HFFc6 (cell line): ENCODE data around the gene RBMS3. TPM values are rescaled to one million over a fixed set of nuclear protein-coding genes. Genes with fewer than 3 reads are reported as not detected.

Source experiments
- DNase-seq: peaks from one replicate; pipeline ENCODE4 v3.0.0-alpha.2; 2018
- H3K27ac Mint-ChIP-seq: 2 replicates; pipeline ENCODE4 v1.8.0; 2020; ENCODE audit warnings: mild to moderate bottlenecking, mixed read lengths
- H3K27me3 Mint-ChIP-seq: 2 replicates; pipeline ENCODE4 v1.8.0; 2021; ENCODE audit warnings: mild to moderate bottlenecking, moderate library complexity, mixed read lengths; ENCODE audit not compliant: insufficient read depth
- H3K36me3 Mint-ChIP-seq: 2 replicates; pipeline ENCODE4 v1.8.0; 2021; ENCODE audit warnings: low read depth, mixed read lengths
- H3K4me1 Mint-ChIP-seq: 2 replicates; pipeline ENCODE4 v1.8.0; 2020; ENCODE audit warnings: low read depth, mixed read lengths
- H3K4me3 Mint-ChIP-seq: 2 replicates; pipeline ENCODE4 v1.8.0; 2020; ENCODE audit warnings: mild to moderate bottlenecking, moderate library complexity, mixed read lengths
- H3K9me3 Mint-ChIP-seq: 2 replicates; pipeline ENCODE4 v1.8.0; 2020; ENCODE audit warnings: mild to moderate bottlenecking, mixed read lengths
- total RNA-seq, 6 experiments: library from RNA; stranded (reverse); fragmentation: NEBNext Ultra II Directional; extraction: Animal tissue kit (Norgen Biotek cat#: 25700); gene quantifications; 2 replicates in 1 of 6; 3 replicates in 5 of 6; pipeline ENCODE4 v1.2.3, GENCODE V29; 2021
- TF ChIP-seq, protein P1 (sequence below): fragments of 200-600 bp; sonication (generic); IDR thresholded peaks from 2 replicates; pipeline ENCODE4 v1.5.0; 2021; ENCODE audit warnings: antibody characterized with exemption, mild to moderate bottlenecking

RBMS3 gene
- total RNA-seq, 6 experiments from 2014 or later = 22.8 to 46.9 (median 39.4) TPM

DNA sequence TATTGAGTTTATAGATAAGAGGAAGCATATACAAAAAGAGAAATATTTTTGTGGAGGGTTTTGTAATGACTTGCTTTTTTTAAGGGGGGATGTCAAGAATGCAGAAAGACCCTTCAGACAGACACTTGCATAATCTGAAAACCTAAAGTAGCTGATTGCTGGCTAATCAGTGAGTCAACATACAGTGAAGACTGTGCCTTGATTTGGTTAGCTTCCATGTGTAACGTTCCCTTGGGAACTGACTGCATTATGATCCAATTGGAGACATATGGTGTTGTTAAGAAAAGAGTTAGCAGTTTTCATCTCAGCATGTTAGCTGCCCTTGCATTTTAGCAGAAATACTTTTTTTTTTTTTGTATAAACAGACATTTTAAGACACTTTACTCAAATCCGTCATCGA, 483.2 kb downstream of the RBMS3 start:
- Mint-ChIP-seq H3K4me3 (no peak overlapping the region), H3K36me3 (peaks cover 10% of the 10 kb centered on the region; the same call in 1 of the 2 replicates), H3K27ac (peak overlapping the region; percentile 17; the same call in 1 of the 2 replicates), H3K4me1 (peaks cover 43% of the 10 kb centered on the region), H3K9me3 (no peaks in the 10 kb centered on the region), H3K27me3 (no peaks in the 10 kb centered on the region)
- peak; percentile 32 for DNase-seq
- TF ChIP-seq, protein P1, sequence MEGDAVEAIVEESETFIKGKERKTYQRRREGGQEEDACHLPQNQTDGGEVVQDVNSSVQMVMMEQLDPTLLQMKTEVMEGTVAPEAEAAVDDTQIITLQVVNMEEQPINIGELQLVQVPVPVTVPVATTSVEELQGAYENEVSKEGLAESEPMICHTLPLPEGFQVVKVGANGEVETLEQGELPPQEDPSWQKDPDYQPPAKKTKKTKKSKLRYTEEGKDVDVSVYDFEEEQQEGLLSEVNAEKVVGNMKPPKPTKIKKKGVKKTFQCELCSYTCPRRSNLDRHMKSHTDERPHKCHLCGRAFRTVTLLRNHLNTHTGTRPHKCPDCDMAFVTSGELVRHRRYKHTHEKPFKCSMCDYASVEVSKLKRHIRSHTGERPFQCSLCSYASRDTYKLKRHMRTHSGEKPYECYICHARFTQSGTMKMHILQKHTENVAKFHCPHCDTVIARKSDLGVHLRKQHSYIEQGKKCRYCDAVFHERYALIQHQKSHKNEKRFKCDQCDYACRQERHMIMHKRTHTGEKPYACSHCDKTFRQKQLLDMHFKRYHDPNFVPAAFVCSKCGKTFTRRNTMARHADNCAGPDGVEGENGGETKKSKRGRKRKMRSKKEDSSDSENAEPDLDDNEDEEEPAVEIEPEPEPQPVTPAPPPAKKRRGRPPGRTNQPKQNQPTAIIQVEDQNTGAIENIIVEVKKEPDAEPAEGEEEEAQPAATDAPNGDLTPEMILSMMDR = no peak

DNA sequence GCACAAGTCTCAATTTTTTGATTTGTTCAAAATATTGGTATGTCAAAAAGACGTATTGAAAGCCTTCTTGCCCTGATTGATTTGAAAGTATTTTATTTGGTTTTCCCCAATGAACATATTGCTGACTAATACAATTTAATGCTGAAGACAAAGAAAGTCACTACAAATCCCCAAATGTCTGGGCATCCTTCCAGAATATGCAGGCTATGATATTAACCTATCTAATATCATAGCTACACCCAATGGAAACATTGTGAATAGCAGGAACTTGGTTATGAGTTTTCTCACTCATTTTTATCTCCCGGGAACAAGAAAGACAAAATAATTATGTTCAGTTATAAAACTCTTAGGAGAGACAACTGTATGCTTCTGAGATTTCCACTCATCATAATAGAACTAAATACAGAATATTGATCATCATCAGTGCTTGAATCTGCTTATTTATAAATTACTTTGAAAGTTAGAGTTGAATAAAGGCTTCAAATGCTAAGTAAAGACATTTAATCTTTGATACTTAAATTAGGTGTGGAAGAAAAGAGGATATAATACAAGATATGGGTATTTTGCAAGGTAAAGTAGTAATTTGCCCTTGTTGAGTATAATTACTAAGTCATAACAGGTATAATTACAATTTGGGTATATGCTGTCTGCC, 483.9 kb downstream of the RBMS3 start:
- Mint-ChIP-seq H3K27me3 (no peaks in the 10 kb centered on the region), H3K4me1 (peaks cover 36% of the 10 kb centered on the region), H3K9me3 (no peaks in the 10 kb centered on the region), H3K27ac (peak overlapping the region; percentile 54; the same call in 1 of the 2 replicates), H3K4me3 (no peak overlapping the region; the same call in 1 of the 2 replicates), H3K36me3 (peaks cover 10% of the 10 kb centered on the region; the same call in 1 of the 2 replicates)
- TF ChIP-seq, protein P1 = peak; percentile 84
- DNase-seq = peak; percentile 84

DNA sequence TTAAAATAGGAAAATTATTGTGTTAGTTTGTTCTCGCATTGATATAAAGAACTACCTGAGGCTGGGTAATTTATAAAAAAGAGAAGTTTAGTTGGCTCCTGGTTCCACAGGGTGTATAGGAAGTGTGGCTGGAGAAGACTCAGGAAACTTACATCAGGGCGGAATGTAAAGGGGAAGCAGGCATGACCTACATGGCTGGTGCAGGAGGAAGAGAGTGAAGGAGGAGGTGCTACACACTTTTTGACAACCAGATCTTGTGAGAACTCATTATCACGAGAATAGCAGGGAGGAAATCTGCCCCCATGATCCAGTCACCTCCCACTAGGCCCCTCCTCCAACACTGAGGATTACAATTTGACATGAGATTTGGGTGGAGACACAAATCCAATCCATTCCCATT, 490.7 kb downstream of the RBMS3 start:
- DNase-seq = no peak
- Mint-ChIP-seq H3K36me3 (peaks cover 6% of the 10 kb centered on the region; the same call in 1 of the 2 replicates), H3K4me3 (no peak overlapping the region), H3K4me1 (no peaks in the 10 kb centered on the region), H3K27ac (no peak overlapping the region), H3K9me3 (no peaks in the 10 kb centered on the region), H3K27me3 (0 out of 2 replicates have a peak, but pooled peaks cover 3% of the 10 kb centered on the region)
- TF ChIP-seq, protein P1 = no peak

DNA sequence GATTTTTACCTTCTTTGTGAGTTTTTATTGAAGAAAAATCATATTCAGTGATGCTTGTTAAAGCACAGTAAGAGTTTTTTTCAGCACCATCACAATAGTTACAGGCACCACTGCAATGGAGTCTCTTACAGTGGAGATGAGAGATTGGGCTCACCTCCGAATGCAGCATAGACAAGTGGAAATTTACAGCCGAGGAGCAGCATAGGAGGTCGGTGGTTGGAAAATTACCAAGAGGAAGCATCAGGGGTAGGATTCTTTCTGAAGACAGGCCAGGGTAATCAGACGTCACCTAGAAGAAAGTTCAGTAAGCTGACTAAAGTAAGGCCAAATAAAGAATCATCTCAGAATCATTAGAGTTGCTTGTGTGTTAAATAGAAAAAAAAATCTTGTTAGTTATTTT, 491.6 kb downstream of the RBMS3 start:
- peaks cover 6% of the 10 kb centered on the region; the same call in 1 of the 2 replicates for H3K36me3 Mint-ChIP-seq
- H3K4me1 Mint-ChIP-seq = no peaks in the 10 kb centered on the region
- TF ChIP-seq, protein P1 = no peak
- 0 out of 2 replicates have a peak, but pooled peaks cover 3% of the 10 kb centered on the region for H3K27me3 Mint-ChIP-seq
- H3K9me3 Mint-ChIP-seq = no peaks in the 10 kb centered on the region
- no peak overlapping the region for H3K27ac Mint-ChIP-seq
- no peak overlapping the region for H3K4me3 Mint-ChIP-seq
- DNase-seq = no peak

DNA sequence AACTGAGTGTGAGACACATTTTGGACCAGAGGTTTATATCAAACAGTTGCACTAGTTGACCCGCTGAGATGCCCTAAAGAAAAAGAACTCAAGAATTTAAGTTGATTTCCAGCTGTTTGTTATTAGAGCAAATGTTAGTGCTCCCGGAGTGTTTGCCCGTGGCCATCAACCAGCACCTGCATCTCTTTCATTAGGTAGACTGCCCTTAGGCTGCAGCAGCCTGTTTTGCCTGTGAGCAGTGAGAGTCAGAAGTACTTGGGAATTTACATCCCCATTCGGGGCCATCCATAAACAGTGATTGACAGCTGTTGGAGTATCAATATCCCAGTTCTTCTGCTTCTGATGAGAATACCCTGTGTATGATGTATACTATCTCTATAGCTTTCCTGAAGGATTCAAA, 492.6 kb downstream of the RBMS3 start:
- TF ChIP-seq, protein P1 = no peak
- Mint-ChIP-seq H3K4me1 (no peaks in the 10 kb centered on the region), H3K27me3 (0 out of 2 replicates have a peak, but pooled peaks cover 3% of the 10 kb centered on the region), H3K9me3 (no peaks in the 10 kb centered on the region), H3K27ac (no peak overlapping the region), H3K4me3 (no peak overlapping the region), H3K36me3 (no peaks in the 10 kb centered on the region)
- no peak for DNase-seq
